HG03064 (cell line): ENCODE measurements around the gene EPN1.

Experiments
- ATAC-seq: cut with Tn5 transposase; IDR thresholded peaks from one replicate; pipeline ENCODE4 v1.9.1; 2021; ENCODE audit warnings: low read depth; ENCODE audit not compliant: unreplicated experiment

Gene EPN1

GRCh38 chr19:55691561-55692481, 16.8 kb downstream of the EPN1 start:
- no peak for ATAC-seq

DNA sequence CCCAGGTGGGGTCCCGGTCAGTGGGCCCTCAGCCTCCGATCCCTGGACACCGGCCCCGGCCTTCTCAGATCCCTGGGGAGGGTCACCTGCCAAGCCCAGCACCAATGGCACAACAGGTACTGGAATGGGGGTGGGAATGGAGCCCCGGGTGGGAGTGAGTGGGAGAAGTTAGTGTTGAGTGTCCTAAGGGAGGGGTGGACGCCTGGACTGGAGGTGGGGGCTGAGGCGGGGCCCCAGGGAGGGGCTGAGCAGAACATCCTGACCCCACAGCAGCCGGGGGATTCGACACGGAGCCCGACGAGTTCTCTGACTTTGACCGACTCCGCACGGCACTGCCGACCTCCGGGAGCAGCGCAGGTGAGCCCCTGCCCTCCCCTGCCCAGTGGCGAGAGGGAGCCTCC, 17.7 kb downstream of the EPN1 start:
- ATAC-seq = no peak

GRCh38 chr19:55693336-55693974, 18.4 kb downstream of the EPN1 start:
- ATAC-seq = no peak

GRCh38 chr19:55694241-55694655, 19.2 kb downstream of the EPN1 start:
- ATAC-seq = no peak

DNA sequence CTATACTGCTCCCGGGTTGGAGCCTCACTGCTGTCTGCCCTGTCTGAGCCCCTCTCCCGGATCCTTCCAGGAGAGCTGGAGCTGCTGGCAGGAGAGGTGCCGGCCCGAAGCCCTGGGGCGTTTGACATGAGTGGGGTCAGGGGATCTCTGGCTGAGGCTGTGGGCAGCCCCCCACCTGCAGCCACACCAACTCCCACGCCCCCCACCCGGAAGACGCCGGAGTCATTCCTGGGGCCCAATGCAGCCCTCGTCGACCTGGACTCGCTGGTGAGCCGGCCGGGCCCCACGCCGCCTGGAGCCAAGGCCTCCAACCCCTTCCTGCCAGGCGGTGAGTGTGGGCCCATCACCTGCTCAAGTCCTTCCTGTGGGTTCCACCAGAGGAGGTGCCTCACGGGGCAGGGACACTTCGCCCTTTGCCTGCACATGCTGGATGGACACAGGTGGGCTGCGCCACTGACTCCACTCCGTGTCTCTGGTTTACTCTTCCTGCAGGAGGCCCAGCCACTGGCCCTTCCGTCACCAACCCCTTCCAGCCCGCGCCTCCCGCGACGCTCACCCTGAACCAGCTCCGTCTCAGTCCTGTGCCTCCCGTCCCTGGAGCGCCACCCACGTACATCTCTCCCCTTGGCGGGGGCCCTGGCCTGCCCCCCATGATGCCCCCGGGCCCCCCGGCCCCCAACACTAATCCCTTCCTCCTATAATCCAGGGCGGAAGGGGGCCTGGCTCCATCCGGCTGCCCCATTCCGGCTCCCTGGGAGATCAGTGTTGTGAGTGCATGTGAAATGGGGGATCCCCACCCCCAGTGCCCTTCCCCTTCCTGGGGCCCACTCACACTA, 19.8 kb downstream of the EPN1 start:
- ATAC-seq = no peak

- no peak for ATAC-seq
These were observed 20.7 kb downstream of the EPN1 start for GRCh38 chr19:55695511-55696290.

DNA sequence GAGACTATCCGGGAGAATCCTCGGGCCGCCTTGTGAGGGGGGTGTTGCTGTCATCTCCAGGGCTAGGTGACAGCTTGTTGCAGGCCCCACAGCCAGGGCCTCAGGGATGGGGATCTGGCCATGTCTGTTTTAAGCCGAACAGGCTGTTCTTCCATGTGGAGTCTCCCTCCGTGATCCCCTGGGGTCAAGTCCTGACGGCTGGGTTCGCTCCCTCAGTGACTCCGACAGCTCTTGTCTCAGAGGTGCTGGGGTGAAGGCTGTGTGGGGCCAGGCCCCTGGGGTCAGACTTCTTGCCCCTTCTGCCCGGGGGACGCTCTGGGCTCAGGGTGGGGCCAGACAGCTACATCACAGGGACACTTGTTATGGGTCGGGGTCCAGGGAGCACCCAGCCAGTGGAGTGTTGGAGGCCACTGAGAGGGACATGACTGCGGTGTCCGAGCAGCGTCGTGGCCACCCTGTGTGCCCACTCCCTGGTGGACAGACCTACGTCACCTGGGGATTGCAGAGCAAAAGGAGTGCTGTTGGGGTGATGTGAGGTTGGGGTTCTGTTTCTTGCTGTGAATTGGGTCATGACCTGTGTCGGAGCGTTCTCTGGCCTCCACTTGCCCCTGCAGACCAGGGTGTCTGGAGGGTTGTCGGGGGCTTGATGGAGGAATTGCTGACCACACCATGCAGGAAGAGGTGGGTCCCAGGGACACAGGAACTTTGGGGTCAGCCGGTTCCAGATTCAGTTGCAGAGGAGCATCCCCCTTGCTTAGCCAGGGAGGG, 21.5 kb downstream of the EPN1 start:
- no peak for ATAC-seq

- ATAC-seq = no peak
These were observed 22.0 kb downstream of the EPN1 start for GRCh38 chr19:55697069-55697440.

DNA sequence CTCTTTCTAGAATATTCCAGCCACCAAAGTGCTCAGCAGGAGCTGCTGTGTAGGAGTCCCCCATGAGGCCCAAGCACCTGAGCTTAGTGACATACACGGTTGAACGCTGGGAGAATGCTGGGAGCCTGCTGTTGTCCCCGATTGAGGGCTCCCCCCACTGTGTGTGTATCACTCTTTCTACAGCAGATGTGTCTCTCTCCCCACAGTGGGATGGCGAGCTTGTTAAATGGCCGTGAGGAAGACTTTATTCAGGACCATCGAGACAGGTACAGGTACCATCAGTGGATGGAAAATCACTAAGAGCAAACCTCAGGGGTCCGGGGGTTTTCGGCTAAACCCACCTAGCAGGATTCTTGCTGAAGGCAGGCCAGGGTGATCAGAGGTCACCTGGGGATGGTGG, 22.7 kb downstream of the EPN1 start:
- no peak for ATAC-seq

DNA sequence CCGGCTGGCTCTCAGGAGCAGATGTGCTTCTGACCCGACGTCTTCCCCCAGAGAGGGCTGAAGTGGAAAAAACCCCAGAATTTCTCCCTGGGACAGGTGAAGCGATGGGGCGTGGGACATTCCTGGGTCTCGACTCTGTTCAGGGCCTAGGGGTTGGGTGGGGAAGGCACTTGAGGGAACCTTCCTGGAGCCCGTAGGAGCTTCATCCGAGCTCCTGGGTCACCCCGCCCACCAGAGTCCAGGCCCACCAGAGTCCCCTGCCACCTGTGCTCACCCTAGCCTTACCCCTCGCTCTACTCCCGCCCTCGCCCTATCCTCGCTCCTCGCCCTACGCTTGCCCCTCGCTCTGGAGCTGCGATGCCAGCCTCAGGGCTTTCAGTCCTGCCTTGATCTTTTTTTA, 23.2 kb downstream of the EPN1 start:
- no peak for ATAC-seq

DNA sequence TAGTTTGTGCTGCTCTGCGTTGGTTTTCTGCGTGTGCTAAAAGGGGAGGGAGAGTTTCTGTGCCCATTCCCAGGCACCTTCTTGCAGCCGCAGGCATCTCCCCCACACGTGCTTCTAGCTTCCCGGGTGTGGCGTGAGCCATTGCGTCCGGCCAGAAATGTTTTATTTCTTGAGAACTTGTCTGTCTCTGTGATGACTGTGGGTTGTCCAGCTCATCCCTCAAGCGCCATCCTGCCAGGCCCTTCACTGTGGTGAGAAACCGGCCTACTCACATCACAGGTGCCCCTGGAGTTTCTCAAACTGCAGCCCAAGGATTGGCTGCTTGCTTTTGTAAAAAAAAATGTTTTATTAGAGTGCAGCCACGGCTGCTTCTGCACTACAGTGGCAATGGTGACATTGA, 24.2 kb downstream of the EPN1 start:
- no peak for ATAC-seq

- ATAC-seq = no peak
These were observed 25.8 kb downstream of the EPN1 start for GRCh38 chr19:55700813-55701212.

GRCh38 chr19:55702131-55702627, 27.2 kb downstream of the EPN1 start:
- no peak for ATAC-seq

DNA sequence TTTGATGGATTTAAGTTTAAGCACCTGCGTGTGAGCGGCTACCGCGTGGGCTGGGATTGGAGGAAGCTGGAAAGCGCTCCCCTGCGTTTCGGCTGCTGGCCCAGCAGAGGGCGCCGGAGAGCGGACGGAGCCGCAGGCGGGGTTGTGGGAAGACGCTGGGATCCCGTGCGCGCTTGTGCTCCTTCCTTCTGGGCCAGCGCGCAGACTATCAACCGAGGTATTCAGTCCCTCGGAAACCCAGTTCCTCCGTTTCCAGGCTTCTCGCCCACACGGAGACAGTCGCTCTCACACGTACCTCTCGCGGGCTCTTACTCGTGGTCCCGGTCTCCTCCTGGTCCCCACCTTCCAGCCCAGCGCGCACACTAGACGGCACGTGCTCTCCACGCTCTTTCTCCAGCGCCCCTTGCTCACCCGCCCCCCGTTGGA, 28.8 kb downstream of the EPN1 start:
- ATAC-seq = no peak

DNA sequence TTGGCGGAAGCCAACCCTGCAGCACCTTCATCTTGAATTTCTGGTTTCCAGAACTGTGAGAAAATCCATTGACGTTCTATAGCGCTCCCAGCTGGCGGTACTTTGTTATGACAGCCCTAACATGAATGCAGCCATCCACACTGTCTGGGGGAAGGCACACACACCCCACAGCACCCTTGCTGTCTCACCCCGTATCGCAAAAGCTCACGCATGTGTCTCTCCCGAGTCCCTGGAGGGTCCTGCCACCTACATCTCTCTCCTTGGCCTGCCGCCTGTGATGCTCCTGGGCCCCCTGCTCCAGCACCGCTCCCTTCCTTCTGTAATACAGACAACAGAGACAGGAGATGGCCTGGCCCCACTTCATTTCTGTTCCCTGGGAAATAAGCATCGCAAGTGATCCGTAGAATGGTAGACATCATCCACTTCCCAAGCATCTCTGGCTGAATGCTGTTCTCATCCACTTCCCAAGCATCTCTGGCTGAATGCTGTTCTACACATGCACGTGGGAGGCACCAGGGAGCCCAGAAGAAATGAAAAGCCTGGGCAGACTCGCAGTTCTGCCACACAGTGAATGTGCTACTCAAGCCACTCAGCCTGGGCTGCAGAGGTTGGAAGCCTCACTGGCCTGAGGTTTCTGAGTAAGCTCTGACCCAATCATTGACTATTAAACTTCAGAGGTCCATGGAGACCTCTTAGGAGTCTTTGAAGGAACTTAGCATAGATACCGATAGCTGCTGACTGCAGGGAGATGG, 29.6 kb downstream of the EPN1 start:
- ATAC-seq = no peak

GRCh38 chr19:55705972-55706371, 30.9 kb downstream of the EPN1 start:
- no peak for ATAC-seq

DNA sequence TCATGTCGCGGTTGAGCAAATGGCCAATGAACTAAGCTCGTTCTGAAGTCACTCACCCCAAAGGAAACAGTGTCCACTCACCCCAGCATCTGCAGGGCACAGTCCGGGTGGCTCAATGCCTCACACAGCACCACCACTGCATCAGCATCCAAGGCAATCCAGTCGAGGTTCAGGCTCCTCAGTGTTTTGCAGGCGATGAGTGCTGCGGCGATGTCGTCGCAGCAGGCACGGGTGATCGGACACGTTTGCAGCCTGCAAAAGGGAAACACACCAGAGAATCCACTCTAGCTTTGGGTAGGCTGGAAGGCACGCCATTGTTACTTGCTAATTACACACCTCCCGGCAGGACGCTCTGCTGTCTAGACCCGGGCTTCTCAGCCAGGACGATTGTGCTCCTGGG, 36.7 kb downstream of the EPN1 start:
- ATAC-seq = no peak

DNA sequence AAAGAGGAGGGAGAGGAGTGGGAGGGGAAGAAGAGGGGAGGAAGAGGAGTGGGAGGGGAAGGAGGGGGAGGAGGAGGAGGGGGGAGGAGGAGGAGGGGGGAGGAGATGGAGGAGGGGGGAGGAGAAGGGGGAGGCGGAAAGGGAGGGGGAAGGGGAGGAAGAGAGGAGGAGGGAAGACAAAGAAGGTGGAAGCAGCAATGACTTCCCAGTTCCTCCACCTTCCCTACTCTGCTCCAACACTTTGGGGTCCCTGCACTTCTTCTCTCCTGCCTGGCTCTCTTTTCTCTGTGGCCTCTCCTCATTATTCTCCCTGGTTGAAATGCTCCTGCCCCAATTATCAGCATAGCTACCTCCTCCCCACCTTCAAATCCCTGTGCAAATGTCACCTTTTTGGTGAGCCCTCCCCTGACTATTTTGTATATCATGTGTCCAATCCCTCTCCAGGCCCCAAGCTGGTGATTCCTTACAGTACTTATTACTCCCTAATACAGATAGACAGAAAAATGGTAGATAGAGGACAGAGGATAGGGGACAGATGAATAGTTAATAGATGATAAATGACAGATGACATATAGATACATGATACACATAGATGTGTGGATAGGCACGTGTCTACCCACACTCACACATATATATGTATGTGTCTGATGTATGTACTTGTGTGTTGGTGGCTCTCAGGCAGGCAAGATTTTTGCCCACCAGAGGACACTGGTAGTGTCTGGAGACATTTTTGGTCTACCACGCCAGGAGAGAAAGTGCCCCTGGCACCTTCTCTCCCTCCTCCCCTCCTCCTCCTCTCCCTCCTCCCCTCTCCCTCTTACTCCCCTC, 38.0 kb downstream of the EPN1 start:
- ATAC-seq = no peak
